ENCODE measurements around the gene EMILIN1.

DNA sequence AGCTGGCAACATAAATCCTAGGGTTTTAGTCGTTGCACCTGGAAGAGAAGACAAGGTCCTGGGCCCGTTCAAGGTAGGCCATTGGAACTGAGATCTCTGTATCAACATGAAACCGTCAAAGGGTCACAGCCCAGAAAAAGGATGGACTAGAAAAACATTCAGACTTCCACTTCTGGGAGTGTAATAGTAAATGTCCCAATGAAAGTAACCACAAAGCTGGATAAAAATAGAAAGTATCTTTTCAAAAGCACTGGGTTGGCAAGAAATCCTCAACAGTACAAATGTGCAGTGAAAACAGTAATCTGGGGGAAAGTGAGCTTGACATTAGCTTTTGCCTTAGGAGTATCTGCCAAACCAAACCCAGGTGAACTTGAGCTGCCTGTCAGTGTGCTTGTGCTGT is 27.6 kb downstream of the EMILIN1 start:
- TF ChIP-seq CTCF (IDR thresholded peaks at IDR 0.05), result no peak
- TF ChIP-seq POLR2A (IDR thresholded peaks at IDR 0.05), result no peak
